Glutamatergic neuron (in vitro differentiated cells): Measurements from ENCODE around the gene GREB1. TPM values are rescaled to one million over a fixed set of nuclear protein-coding genes. Genes with fewer than 3 reads are reported as not detected.

Experiments
- DNase-seq: peaks from one replicate; pipeline ENCODE4 v3.0.0; 2022
- H3K27ac Mint-ChIP-seq: one replicate; pipeline ENCODE4 v1.8.0; 2020; ENCODE audit warnings: mild to moderate bottlenecking, mixed read lengths, inconsistent platforms; ENCODE audit not compliant: unreplicated experiment
- H3K27me3 Mint-ChIP-seq: one replicate; pipeline ENCODE4 v1.8.0; 2020; ENCODE audit warnings: mild to moderate bottlenecking, moderate library complexity, mixed read lengths, inconsistent platforms; ENCODE audit not compliant: unreplicated experiment
- H3K36me3 Mint-ChIP-seq: one replicate; pipeline ENCODE4 v1.8.0; 2020; ENCODE audit warnings: mild to moderate bottlenecking, mixed read lengths, inconsistent platforms; ENCODE audit not compliant: unreplicated experiment
- H3K4me1 Mint-ChIP-seq: one replicate; pipeline ENCODE4 v1.8.0; 2020; ENCODE audit warnings: mild to moderate bottlenecking, low read depth, mixed read lengths, inconsistent platforms; ENCODE audit not compliant: unreplicated experiment
- H3K4me3 Mint-ChIP-seq: one replicate; pipeline ENCODE4 v1.8.0; 2020; ENCODE audit warnings: mild to moderate bottlenecking, mixed read lengths, inconsistent platforms; ENCODE audit not compliant: unreplicated experiment
- H3K9me3 Mint-ChIP-seq: one replicate; pipeline ENCODE4 v1.8.0; 2020; ENCODE audit warnings: mild to moderate bottlenecking, moderate library complexity, mixed read lengths, inconsistent platforms; ENCODE audit not compliant: unreplicated experiment
- total RNA-seq: library from RNA; stranded (reverse); fragmentation: NEBNext Ultra II Directional; extraction: Animal tissue kit (Norgen Biotek cat#: 25700); gene quantifications from one replicate; pipeline ENCODE4 v1.2.1, GENCODE V29; 2021; ENCODE audit not compliant: unreplicated experiment
- TF ChIP-seq, protein P1 (sequence below): fragments of 200-600 bp; sonication (generic); IDR thresholded peaks from one replicate; pipeline ENCODE4 v1.5.0; 2021; ENCODE audit not compliant: partially characterized antibody, unreplicated experiment

GREB1 gene
- total RNA-seq, 1 donor from 2014 or later = 134 TPM

DNA sequence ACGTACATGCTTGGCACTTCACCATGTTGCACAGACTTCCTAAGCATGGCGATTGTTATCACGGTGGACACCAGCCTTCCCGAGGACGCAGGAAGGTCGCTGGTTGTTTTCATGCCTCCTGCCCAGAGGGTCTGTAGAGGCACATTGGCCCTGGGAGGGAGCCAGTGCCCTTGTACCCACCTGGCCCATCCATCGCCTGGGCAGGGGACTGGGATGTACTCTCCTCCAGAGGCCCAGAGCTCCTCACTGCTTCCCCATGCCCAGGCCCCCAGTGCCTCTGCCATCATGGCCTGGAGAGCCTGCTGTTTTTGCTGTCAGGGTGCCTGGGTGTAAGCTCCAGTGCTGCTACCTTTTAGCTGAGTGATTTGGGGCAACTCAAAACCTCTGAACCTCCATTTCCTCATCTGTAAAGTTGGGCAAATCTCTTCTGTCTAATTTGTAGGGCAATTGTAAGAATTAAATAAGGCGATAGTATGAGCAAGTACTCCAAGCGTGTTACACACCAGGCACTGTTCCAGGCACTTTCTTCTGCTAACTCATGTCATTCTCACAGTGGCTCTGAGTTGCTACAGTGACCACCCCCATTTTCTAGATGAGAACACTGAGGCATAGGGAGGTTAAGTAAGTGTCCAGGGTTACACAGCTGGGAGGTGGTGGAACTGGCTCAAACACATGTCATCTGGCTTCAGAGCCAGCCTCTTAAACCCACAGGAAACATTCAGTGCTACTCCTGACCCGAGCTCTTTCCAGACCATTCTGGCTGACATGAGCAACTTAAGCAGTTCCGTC is 45.3 kb downstream of the GREB1 start:
- Mint-ChIP-seq H3K36me3 (peaks cover 7% of the 10 kb centered on the region), H3K9me3 (peaks cover 17% of the 10 kb centered on the region), H3K4me3 (no peak overlapping the region), H3K27me3 (peaks cover 13% of the 10 kb centered on the region), H3K27ac (no peak overlapping the region), H3K4me1 (peaks cover 22% of the 10 kb centered on the region)
- DNase-seq = no peak
- TF ChIP-seq, protein P1, sequence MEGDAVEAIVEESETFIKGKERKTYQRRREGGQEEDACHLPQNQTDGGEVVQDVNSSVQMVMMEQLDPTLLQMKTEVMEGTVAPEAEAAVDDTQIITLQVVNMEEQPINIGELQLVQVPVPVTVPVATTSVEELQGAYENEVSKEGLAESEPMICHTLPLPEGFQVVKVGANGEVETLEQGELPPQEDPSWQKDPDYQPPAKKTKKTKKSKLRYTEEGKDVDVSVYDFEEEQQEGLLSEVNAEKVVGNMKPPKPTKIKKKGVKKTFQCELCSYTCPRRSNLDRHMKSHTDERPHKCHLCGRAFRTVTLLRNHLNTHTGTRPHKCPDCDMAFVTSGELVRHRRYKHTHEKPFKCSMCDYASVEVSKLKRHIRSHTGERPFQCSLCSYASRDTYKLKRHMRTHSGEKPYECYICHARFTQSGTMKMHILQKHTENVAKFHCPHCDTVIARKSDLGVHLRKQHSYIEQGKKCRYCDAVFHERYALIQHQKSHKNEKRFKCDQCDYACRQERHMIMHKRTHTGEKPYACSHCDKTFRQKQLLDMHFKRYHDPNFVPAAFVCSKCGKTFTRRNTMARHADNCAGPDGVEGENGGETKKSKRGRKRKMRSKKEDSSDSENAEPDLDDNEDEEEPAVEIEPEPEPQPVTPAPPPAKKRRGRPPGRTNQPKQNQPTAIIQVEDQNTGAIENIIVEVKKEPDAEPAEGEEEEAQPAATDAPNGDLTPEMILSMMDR = no peak

DNA sequence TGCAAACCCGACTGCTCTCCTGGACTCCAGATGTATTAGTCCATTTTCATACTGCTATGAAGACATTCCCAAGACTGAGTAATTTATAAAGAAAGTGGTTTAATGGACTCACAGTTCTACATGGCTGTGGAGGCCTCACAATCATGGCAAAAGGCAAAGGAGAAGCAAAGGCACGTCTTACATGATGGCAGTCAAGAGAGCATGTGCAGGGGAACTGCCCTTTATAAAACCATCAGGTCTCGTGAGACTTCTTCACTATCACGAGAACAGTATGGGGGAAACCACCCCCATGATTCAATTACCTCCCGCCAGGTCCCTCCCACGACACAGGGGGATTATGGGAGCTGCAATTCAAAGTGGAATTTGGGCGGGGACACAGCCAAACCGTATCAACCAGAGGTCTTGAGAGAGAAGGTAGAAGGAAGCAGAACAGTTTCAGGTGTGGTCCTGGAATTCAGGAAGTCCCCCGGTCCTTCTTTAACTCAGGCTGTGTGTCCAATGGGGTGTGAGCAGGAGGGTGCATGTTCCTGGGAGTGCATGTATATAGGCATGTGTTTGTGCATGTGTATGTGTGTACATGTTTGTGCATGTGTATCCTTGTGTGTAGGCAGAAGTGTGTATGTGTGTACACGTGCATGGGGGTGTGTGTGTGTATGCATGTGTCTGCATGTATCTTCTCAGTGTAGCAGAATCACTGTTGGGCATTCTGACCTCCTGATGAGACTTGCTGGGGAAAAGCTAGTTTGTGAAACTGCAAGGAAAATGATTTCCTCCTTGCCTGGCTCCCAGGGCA is 46.2 kb downstream of the GREB1 start:
- Mint-ChIP-seq H3K9me3 (peaks cover 17% of the 10 kb centered on the region), H3K36me3 (peaks cover 7% of the 10 kb centered on the region), H3K27ac (peak overlapping the region; percentile 39), H3K27me3 (peaks cover 17% of the 10 kb centered on the region), H3K4me3 (no peak overlapping the region), H3K4me1 (peaks cover 18% of the 10 kb centered on the region)
- TF ChIP-seq, protein P1 = no peak
- no peak for DNase-seq

DNA sequence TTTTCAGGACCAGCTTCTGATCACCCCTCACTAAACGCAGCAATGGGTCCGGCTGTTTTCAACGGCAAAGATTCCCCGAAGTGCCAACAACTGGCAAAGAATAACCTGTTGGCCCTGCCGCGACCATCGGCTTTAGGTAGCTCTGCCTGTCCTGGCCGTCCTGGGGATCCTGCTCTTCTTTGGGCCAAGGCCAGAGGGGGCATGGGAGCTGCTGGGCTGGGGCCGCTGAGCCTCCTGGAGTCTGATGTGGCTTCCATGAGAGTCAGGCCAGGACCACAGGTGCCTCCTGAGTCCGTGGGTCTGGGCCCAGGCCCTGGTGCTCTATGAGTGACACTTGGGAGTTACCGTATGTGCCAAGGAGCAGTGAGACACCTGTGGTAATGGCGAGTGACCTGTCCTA is 46.9 kb downstream of the GREB1 start:
- peaks cover 7% of the 10 kb centered on the region for H3K36me3 Mint-ChIP-seq
- H3K27ac Mint-ChIP-seq = no peak overlapping the region
- peaks cover 19% of the 10 kb centered on the region for H3K27me3 Mint-ChIP-seq
- H3K4me3 Mint-ChIP-seq = no peak overlapping the region
- peaks cover 18% of the 10 kb centered on the region for H3K4me1 Mint-ChIP-seq
- TF ChIP-seq, protein P1 = no peak
- peaks cover 20% of the 10 kb centered on the region for H3K9me3 Mint-ChIP-seq
- DNase-seq = no peak

DNA sequence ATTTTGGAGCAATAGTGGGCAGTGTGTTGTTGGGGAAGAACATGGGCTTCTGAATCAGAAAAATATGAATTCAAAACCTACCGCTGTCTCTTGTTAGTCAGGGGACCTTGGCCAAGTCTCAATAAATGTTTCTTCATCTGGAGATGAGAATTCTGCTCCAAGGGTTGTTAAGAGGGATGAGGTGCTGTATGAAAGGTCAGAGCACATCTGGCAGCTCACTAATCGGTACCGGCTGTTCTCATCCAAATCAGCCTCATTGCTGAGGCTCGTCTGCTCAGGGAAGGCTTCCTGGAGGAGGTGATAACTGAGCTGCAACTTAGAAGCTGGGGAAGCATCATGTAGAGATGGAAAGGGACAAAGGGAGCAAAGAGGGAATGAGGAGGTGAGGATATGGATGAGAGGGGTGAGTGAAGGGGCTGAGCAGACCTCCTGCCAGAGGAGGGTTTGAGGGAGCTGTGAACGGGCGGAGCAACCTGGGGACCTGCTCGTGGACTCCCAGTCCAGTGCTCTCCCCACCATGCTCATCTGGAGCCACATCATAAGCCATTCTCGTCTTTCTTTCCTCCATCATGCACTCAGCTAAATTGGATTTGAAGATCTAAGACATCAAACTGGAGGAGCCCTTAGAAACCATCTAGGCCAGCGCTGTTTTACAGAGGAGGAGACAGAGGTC is 47.4 kb downstream of the GREB1 start:
- TF ChIP-seq, protein P1 = no peak
- H3K27me3 Mint-ChIP-seq = peaks cover 18% of the 10 kb centered on the region
- no peak for DNase-seq
- H3K4me3 Mint-ChIP-seq = no peak overlapping the region
- H3K4me1 Mint-ChIP-seq = peaks cover 18% of the 10 kb centered on the region
- H3K36me3 Mint-ChIP-seq = peaks cover 2% of the 10 kb centered on the region
- peaks cover 21% of the 10 kb centered on the region for H3K9me3 Mint-ChIP-seq
- no peak overlapping the region for H3K27ac Mint-ChIP-seq
